GM12801 (cell line): ENCODE measurements around the gene NRCAM.

Experiments used
- CTCF ChIP-seq: IDR thresholded peaks from one replicate; pipeline ENCODE4 v1.5.1; 2011; ENCODE audit warnings: control low read depth; ENCODE audit not compliant: insufficient read length; ENCODE audit errors: extremely low read depth

NRCAM gene

GRCh38 chr7:108156897-108157605 lies 299.2 kb downstream of the NRCAM start:
- no peak for TF ChIP-seq CTCF

- no peak for TF ChIP-seq CTCF
Observed at GRCh38 chr7:108152198-108152597, 304.0 kb downstream of the NRCAM start.

- no peak for TF ChIP-seq CTCF
Observed at GRCh38 chr7:108149908-108150307, 306.3 kb downstream of the NRCAM start.

GRCh38 chr7:108149119-108149518 lies 307.1 kb downstream of the NRCAM start:
- TF ChIP-seq CTCF = no peak

- no peak for TF ChIP-seq CTCF
Observed at GRCh38 chr7:108147031-108147563, 309.1 kb downstream of the NRCAM start.

- no peak for TF ChIP-seq CTCF
Observed at GRCh38 chr7:108146070-108146842, 310.0 kb downstream of the NRCAM start.

- no peak for TF ChIP-seq CTCF
Observed at GRCh38 chr7:108145401-108145800, 310.8 kb downstream of the NRCAM start.
